ENCODE data around the gene RTL10.

Gene RTL10

DNA sequence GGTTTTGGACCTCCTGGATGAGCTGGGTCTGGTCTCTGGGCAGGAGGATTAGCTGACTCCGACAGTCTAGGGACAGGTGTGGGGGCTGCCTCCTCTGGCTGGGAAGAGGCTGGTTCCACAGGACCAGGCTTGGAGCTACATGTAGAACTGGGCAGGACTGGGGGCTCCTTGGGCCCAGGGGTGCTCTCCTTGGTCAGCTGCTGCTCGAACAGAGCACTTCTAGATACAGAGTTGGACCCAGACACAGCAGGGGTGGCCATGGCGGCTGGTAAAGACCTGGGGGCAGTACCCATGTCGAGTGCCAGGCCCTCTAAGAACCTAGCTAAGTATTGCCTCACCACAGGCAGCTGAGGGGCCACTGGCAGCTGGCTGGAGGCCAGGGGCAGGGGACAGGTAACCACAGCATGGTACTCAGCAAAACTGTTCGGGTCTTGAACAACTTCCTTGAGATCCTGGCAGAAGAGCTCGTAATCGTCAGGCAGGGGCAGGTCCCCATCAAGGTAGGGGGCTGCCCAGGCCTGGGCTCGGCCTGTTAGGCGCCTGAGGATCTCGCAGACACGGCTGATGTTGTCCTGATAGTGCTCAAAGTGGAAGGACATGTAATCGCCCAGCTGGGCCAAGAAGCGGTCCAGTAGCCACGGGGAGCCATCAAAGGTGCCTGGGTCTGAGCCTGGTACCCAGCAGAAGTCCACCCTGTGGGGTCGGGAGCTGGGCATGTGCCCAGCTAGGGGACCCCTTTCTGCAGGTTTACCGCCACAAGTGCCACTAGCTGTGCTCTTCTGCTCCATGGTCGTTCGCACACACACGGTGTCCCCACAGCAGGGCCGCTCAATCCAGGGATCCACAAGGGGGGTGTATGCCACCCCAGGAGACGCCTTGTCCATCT is 3.1 kb downstream of the RTL10 start:
- TF ChIP-seq Cebpa-rat (IDR thresholded peaks at IDR 0.05) = no peak
- Histone ChIP-seq H3K36me3 (peaks cover 39 to 65% (median 52%) of the 10 kb centered on the region in 11 experiments), H3K4me1 (peaks cover 42 to 76% (median 59%) of the 10 kb centered on the region in 10 experiments), H3K4me2 (peak overlapping the region in 9 of 11 experiments; percentile 4 to 100 (median 99); a peak in 8 of 22 replicates), H3K27ac (peak overlapping the region in 1 of 11 experiments; percentile 23; a peak in 1 of 22 replicates), H3K27me3 (no peaks in the 10 kb centered on the region), H4K20me1 (peaks cover 5 to 80% (median 67%) of the 10 kb centered on the region in 11 experiments; a peak in 21 of 22 replicates), H3K4me3 (no peak overlapping the region), H3K9me3 (replicated peaks in 1 of 11) (no peaks in the 10 kb centered on the region), H3K9ac (peak overlapping the region in 10 of 11 experiments; percentile 88 to 95 (median 92); a peak in 16 of 22 replicates)

DNA sequence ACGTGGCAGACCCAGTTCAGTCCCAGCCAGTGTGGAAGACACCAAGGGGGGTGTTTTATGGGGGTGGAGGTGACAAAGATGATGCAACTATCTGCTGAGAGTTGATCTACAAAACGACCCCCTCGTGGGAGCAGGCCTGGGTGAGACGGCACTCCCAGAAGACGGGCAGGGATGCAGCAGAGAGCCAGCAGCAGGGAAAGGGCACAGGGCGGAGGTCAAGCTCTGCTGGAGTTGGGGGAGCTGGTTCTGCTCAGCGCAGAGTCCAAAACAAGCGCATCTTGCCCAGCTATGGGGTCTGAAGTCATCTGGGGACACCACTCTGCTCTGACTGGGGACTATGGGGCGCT is 3.9 kb downstream of the RTL10 start:
- Histone ChIP-seq H3K27ac (peak overlapping the region in 1 of 11 experiments; percentile 23; a peak in 1 of 22 replicates), H3K36me3 (peaks cover 40 to 65% (median 53%) of the 10 kb centered on the region in 11 experiments), H3K9me3 (replicated peaks in 1 of 11) (no peaks in the 10 kb centered on the region), H3K4me1 (peaks cover 43 to 76% (median 59%) of the 10 kb centered on the region in 10 experiments), H4K20me1 (peaks cover 5 to 88% (median 74%) of the 10 kb centered on the region in 11 experiments; a peak in 21 of 22 replicates), H3K9ac (peak overlapping the region in 7 of 11 experiments; percentile 36 to 95 (median 92); a peak in 7 of 22 replicates), H3K4me3 (no peak overlapping the region), H3K4me2 (peak overlapping the region in 1 of 11 experiments; percentile 4; a peak in 3 of 22 replicates), H3K27me3 (no peaks in the 10 kb centered on the region)
- no peak for TF ChIP-seq Cebpa-rat (IDR thresholded peaks at IDR 0.05)

GRCh38 chr22:19849835-19850762 is 4.6 kb downstream of the RTL10 start:
- Histone ChIP-seq H4K20me1 (peaks cover 5 to 95% (median 80%) of the 10 kb centered on the region in 11 experiments; a peak in 21 of 22 replicates), H3K4me2 (peak overlapping the region in 1 of 11 experiments; percentile 4; a peak in 2 of 22 replicates)

DNA sequence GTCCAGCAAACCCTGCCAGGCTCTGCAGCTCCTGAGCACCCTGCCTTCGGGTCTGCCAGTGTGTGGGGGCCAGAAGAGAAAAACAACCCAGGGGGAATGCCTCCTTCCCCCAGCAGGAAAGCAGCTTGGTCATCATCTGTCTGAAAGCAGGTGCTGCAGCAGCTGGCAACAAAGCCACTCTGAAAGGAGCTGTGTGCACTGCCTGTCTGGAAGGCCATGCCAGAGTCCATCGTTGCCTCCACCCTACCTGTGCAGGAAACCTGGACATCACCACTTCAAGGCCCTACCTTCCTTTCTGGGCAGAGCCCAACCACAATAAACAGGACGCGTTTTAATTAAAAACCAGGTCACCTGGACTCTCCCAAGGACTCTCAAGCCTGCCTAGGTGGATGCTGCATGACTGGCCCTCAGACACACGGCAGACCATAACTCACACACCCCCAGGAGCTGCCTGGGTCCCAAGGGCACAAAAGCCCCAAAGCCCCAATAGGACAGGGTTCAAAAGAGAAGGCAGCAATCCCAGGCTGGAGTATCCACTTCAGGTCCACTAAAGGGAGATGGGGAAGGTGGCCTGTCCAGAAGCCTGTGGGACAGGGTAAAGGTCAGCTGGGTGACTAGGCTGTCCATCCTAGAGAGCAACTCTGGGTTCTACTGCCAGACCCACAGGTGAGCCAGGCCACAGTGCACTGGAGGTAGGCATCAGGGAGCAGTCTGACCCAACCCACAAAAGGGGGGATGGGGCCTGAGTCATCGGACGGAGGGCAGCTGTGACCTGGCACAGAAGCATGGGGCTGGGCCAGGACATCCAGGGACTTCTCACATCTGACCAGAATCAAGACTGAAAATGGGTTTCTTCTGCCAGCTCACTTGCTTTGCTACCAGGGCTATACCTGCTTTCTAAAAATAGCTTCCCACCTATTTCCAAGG is 6.1 kb downstream of the RTL10 start:
- Histone ChIP-seq H3K4me2 (peak overlapping the region in 7 of 11 experiments; percentile 4 to 43 (median 20); a peak in 10 of 22 replicates), H3K4me3 (no peak overlapping the region), H3K9ac (peak overlapping the region in 1 of 11 experiments; percentile 22; a peak in 1 of 22 replicates), H3K27me3 (no peaks in the 10 kb centered on the region), H3K9me3 (replicated peaks in 1 of 11) (no peaks in the 10 kb centered on the region), H3K36me3 (peaks cover 40 to 65% (median 53%) of the 10 kb centered on the region in 11 experiments), H3K27ac (0 out of 22 replicates have a peak overlapping the region, but pooled peaks of 1 of the 11 experiments have one; percentile 9), H3K4me1 (peaks cover 59 to 91% (median 72%) of the 10 kb centered on the region in 10 experiments), H4K20me1 (peaks cover 5 to 100% (median 81%) of the 10 kb centered on the region in 11 experiments; a peak in 21 of 22 replicates)
- TF ChIP-seq Cebpa-rat (IDR thresholded peaks at IDR 0.05) = no peak

More at GRCh38 chr22:19849835-19850762, 4.6 kb downstream of the RTL10 start:
- H3K4me3 ChIP-seq = no peak overlapping the region
- H3K4me1 ChIP-seq = peaks cover 45 to 78% (median 60%) of the 10 kb centered on the region in 10 experiments
- peak overlapping the region in 3 of 11 experiments; percentile 11 to 95 (median 94); a peak in 2 of 22 replicates for H3K9ac ChIP-seq
- no peaks in the 10 kb centered on the region for H3K27me3 ChIP-seq
- peaks cover 40 to 65% (median 53%) of the 10 kb centered on the region in 11 experiments for H3K36me3 ChIP-seq
- H3K27ac ChIP-seq = peak overlapping the region in 1 of 11 experiments; percentile 23; a peak in 1 of 22 replicates
- no peak for TF ChIP-seq Cebpa-rat (IDR thresholded peaks at IDR 0.05)
- no peaks in the 10 kb centered on the region for H3K9me3 ChIP-seq (replicated peaks in 1 of 11)

DNA sequence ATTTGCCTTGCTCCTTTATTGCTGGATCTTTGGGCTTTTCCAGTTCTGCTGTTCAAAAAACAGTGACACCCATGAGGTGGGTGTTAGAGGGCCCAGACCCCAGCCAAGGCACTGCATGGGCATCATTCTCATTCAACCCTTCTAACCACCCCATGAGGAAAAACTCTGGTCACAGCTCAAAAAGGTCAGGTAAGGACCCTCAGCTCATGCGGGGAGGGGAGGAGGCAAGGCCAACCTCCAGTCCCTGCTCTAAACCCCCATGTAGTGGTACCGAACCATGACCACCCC is 7.4 kb downstream of the RTL10 start:
- Histone ChIP-seq H4K20me1 (peaks cover 0 to 100% (median 68%) of the 10 kb centered on the region in 11 experiments; a peak in 19 of 22 replicates), H3K4me2 (peak overlapping the region in 2 of 11 experiments; percentile 79 to 93; a peak in 2 of 22 replicates), H3K9ac (no peak overlapping the region), H3K36me3 (peaks cover 39 to 58% (median 50%) of the 10 kb centered on the region in 11 experiments), H3K4me3 (no peak overlapping the region), H3K27ac (no peak overlapping the region), H3K4me1 (peaks cover 59 to 91% (median 72%) of the 10 kb centered on the region in 10 experiments), H3K27me3 (no peaks in the 10 kb centered on the region), H3K9me3 (replicated peaks in 1 of 11) (no peaks in the 10 kb centered on the region)
- TF ChIP-seq Cebpa-rat (IDR thresholded peaks at IDR 0.05) = no peak

GRCh38 chr22:19846620-19847344 is 7.9 kb downstream of the RTL10 start:
- H3K4me1 ChIP-seq = peaks cover 60 to 91% (median 73%) of the 10 kb centered on the region in 10 experiments
- H4K20me1 ChIP-seq = peaks cover 0 to 100% (median 63%) of the 10 kb centered on the region in 11 experiments; a peak in 18 of 22 replicates
- H3K36me3 ChIP-seq = peaks cover 34 to 53% (median 45%) of the 10 kb centered on the region in 11 experiments
- no peaks in the 10 kb centered on the region for H3K27me3 ChIP-seq
- H3K27ac ChIP-seq = no peak overlapping the region
- peak overlapping the region in 6 of 11 experiments; percentile 3 to 93 (median 80); a peak in 7 of 22 replicates for H3K4me2 ChIP-seq
- H3K4me3 ChIP-seq = no peak overlapping the region
- H3K9me3 ChIP-seq (replicated peaks in 1 of 11) = no peaks in the 10 kb centered on the region
- TF ChIP-seq Cebpa-rat (IDR thresholded peaks at IDR 0.05) = no peak
- H3K9ac ChIP-seq = no peak overlapping the region

Data from BLaER1 treated with 17β-estradiol and CSF1 and Interleukin-3, amounts not matched to agents 10 nM and 100 nM (cell line).